Measurements from ENCODE around the gene CASK.

GRCh38 chrX:41863343-41864203, 59.8 kb downstream of the CASK start:
- TF ChIP-seq CTCF (IDR thresholded peaks at IDR 0.05), result no peak
- no peak for TF ChIP-seq POLR2A (IDR thresholded peaks at IDR 0.05)
- TF ChIP-seq EP300 (IDR thresholded peaks at IDR 0.05), result no peak

Measured in upper lobe of left lung (tissue), 4 donors.